NCI-H748 (cell line): ENCODE data around the gene ZNF235.
"Not testable (repeated sequence)": the region's sequence is repeated elsewhere in the genome, so short reads cannot be mapped to it uniquely, and the experiment has no call there.

Experiments
- DNase-seq: peaks from one replicate; lab custom pipeline; 2025; ENCODE audit not compliant: unreplicated experiment; lab: John Stamatoyannopoulos, UW

The ZNF235 gene

DNA sequence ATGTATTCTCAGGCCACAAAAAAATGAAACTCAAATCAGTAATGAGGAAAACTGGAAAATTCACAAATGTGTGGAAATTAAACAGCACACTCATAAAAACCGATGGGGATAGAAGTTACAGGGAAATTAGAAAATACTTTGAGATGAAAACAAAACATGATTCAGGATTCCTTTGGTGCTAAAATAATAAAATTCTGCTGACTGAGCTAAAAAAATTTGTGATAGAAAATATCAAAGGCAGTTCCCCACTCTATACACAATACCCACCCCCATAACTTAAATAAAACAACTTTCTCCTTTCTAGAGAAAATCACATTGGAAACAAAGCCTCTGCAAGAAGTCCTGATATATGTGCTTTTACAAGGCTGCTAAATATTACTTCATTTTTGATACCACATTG lies 46.7 kb downstream of the ZNF235 start:
- no peak for DNase-seq

DNA sequence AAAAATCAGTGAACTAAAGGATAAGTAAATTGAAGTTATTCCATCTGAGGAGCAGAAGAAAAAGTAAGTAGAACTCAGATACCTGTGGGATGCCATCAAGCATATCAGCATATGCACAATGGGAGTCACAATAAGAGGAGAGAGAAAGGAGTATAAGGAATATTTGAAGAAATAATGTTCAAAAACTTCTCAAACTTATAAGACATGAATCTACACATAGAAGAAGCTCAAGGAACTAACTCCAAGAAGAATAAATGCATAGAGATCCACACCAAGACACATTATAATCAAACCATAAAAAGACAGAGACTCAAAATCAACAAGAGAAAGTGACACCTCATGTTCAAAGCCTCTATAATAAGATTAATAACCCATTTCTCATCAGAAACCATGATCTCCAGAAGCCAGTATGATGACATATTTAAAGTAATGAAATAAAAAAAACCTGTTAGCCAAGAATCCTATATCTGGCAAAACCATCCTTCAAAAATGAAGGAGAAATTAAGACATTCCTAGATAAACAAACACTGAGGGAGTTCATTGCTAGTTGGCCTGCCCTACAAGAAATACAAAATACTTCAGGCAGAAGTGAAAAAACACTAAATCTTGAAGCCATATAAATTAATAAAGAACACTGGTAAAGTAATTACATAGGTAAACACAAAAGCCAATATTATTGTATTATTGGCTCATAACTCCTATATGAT lies 49.0 kb downstream of the ZNF235 start:
- no peak for DNase-seq

DNA sequence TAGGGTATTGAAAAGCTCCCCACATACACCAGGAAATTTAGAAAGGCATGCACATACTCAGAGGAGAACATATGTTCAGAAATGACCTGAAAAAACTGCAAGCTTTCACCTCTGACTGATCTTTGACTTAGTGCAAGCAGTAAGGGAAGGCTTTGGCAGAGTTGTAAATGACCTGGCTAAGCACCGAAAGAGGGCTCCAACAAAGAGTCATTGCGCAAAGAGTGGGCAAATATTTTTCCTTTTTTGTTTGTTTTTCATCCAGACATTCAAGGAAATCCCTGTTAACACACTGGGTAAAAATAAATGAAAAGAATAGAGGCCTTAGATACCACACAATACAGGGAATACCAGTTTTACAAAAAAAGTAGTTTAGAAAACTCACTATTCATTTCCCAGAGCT lies 50.3 kb downstream of the ZNF235 start:
- DNase-seq = no peak

DNA sequence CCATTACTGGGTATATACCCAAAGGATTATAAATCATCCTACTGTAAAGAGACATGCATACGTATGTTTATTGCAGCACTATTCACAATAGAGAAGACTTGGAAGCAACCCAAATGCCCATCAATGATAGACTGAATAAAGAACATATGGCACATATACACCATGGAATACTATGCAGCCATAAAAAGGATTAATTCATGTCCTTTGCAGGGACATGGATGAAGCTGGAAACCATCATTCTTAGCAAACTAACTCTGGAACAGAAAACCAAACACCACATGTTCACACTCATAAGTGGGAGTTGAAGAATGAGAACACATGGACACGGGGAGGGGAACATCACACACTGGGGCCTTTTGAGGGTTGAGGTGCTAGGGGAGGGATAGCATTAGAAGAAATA lies 51.4 kb downstream of the ZNF235 start:
- DNase-seq = not testable (repeated sequence)

DNA sequence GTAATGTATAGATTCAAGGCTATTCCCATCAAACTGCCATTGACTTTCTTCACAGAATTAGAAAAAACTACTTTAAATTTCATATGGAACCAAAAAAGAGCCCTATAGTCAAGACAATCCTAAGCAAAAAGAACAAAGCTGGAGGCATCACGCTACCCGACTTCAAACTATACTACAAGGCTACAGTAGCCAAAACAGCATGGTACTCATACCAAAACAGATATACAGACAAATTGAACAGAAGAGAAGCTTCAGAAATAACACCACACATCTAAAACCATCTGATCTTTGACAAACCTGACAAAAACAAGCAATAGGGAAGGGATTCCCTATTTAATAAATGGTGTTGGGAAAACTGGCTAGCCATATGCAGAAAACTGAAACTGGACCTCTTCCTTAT lies 52.5 kb downstream of the ZNF235 start:
- DNase-seq = not testable (repeated sequence)

DNA sequence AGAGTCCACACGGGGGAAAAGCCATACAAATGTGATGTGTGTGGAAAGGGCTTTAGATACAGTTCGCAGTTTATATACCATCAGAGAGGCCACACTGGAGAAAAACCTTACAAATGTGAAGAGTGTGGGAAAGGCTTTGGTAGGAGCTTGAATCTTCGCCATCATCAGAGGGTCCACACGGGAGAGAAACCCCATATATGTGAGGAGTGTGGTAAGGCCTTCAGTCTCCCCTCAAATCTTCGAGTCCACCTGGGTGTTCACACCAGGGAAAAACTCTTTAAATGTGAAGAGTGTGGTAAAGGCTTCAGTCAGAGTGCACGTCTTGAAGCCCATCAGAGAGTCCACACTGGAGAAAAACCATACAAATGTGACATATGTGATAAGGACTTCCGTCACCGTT lies 68.4 kb downstream of the ZNF235 start:
- DNase-seq = no peak
